RKO (cell line): ENCODE measurements around the gene RUFY1.
"Not testable (repeated sequence)": the region's sequence is repeated elsewhere in the genome, so short reads cannot be mapped to it uniquely, and the experiment has no call there.

Source experiments
- DNase-seq: peaks from one replicate; pipeline ENCODE4 v3.0.0-alpha.2; 2016; ENCODE audit warnings: low spot score

The RUFY1 gene, protein sequence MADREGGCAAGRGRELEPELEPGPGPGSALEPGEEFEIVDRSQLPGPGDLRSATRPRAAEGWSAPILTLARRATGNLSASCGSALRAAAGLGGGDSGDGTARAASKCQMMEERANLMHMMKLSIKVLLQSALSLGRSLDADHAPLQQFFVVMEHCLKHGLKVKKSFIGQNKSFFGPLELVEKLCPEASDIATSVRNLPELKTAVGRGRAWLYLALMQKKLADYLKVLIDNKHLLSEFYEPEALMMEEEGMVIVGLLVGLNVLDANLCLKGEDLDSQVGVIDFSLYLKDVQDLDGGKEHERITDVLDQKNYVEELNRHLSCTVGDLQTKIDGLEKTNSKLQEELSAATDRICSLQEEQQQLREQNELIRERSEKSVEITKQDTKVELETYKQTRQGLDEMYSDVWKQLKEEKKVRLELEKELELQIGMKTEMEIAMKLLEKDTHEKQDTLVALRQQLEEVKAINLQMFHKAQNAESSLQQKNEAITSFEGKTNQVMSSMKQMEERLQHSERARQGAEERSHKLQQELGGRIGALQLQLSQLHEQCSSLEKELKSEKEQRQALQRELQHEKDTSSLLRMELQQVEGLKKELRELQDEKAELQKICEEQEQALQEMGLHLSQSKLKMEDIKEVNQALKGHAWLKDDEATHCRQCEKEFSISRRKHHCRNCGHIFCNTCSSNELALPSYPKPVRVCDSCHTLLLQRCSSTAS

DNA sequence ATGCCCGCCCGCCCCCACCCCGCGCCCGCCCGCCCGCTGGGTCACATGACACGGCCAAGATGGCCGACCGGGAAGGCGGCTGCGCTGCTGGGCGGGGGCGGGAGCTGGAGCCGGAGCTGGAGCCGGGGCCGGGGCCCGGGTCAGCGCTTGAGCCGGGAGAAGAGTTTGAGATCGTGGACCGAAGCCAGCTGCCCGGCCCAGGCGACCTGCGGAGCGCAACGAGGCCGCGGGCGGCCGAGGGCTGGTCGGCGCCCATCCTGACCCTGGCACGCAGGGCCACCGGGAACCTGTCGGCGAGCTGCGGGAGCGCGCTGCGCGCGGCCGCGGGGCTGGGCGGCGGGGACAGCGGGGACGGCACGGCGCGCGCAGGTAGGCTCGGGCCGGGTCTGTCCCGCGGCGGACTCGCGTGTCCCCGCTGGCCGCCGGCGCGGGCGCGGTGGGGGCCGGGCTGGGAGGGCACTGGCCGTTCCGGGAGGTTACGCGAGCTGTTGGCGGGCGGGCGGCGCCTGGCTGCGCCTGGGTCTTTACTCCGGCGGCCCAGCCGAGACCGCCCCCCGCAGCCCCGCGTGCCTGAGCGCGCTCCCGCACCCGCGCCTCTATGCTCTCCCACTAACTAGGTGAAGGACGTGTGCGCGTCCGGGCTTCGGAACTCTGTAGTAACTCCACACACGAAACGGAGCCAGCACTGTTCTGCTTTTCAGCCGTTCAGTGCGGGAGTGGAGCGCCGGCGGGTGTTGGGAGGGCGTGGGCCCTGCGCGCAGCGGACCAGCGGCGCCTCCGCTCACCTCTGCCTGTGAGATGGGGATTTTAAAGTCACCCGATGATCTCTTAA lies at the start of gene RUFY1:
RUFY1 (plus strand) TSS at position 44 of the 832 bp plus-strand sequence; CDS start at position 60, 16 bp downstream.
- peak; percentile 80 for DNase-seq

GRCh38 chr5:179501997-179502396 lies 48.4 kb upstream of the RUFY1 start:
- DNase-seq = not testable (repeated sequence)

- not testable (repeated sequence) for DNase-seq
Measured at GRCh38 chr5:179502420-179502819, 47.9 kb upstream of the RUFY1 start.

DNA sequence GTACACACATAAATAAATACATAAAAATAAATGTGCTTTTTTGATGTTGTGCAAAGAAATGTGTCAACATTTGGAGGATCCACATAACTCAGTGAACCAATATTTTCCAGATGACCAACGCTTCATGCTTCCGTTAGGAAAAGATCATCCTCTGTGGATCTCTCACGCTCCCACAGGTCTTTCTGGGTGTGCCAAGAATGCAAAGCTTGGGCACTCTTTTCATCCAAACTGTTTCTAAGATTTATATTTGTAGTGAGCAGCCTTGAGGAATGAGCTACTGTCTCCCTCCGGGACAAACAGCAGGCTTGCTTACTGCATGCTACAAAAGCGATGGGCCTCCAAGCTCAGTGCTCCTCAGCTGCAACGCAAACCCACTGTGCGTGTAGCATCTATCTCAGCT lies 46.2 kb upstream of the RUFY1 start:
- no peak for DNase-seq

DNA sequence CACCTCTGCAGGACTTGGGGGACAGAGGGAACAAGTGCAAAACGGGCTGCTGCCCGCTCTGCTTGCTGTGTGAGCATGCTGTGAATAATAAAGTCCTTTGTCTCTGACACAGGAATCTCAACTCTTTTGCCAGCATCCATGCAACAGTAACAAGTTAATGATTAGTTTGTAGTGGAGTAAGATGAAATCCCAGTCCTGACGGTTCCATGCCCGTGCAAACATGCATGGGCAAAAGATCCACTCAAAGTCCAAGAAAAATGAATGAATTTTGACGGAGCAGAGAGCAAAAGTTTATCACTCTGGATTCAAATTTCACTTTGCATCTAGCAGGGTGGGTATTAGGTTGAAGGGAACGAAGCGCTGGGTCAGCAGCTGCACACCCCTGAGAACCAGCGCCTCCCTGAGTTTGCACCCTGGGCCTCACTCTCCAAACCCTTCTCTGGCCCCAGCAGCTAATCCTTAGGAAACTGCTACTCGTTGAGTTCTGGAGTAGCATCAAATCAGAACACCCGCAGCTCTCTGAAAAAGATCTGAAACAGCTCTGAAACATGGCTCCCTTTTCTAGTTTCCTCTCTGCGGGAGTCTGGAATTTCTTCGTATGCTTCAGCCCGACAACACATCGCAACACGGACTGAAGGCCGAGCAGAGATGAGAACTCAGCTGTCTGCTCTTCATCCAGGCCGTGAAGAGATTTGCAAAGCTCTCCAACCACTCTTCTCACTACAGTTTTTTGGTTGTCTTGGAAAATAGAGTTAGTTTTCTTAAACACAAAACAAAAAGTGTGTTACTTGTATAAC lies 45.6 kb upstream of the RUFY1 start:
- no peak for DNase-seq

GRCh38 chr5:179505636-179506261 lies 44.6 kb upstream of the RUFY1 start:
- DNase-seq = no peak

DNA sequence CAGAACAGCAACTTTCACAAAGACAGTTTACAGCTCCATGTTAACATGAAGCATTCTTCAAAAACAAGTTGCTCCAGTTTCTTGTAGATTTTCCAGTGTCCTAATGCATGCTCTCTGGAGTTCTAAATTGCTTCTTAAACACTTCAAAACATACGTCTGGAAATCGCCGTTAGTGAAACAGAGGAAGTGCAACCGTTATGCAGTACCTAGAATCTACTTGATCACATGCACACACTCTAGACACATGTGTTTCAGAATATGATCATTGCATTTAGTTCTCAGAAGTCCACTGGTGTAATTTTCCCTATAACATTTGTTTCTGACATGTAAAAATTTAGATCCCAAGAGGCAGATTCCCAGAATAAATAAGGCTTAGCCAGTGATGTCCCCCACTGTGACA lies 41.1 kb upstream of the RUFY1 start:
- no peak for DNase-seq

DNA sequence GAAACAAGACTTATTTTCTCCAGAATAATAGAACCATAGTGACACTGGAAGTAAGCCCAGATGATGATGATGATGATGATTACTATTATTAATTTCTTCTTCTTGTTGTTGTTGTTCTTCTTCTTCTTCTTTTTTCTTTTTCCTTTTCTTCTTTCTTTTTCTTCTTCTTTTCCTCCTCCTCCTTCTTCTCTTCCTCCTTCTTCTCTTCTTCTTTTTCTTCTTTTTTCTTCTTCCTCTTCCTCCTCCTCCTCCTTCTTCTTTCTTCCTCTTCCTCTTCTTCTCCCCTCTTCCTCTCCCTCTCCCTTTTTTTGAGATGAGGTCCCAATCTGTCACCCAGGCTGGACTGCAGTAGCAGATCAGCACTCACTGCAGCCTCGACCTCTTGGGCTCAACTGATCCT lies 40.5 kb upstream of the RUFY1 start:
- DNase-seq = no peak

DNA sequence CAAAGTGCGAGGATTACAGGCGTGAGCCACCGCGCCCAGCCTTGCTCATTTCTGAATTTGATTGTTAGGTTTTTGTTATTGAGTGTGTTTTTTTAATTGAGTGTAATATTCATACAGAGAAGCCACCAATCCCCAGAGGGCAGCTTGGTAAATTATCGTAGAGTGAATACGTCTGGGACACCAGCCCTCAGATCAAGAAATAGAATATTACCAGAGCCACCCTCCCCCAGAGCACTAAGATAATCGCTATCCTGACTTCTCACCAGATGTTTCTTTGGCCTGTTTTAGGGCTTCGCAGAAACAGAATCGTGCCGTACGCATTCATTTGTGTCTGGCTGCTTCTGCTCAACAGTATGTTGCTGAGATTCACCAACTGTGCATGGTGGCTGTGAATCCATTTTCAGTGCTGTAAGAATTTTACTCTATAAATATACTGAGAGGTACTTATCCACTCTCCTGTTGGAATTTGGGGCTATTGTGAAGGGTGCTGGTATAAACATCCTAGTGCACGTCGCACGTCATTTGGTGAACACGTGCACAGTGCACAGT lies 37.8 kb upstream of the RUFY1 start:
- DNase-seq = no peak

- not testable (repeated sequence) for DNase-seq
Measured at GRCh38 chr5:179515501-179515900, 34.9 kb upstream of the RUFY1 start.

- no peak for DNase-seq
Measured at GRCh38 chr5:179516221-179516620, 34.1 kb upstream of the RUFY1 start.

GRCh38 chr5:179517746-179518145 lies 32.6 kb upstream of the RUFY1 start:
- DNase-seq = not testable (repeated sequence)

DNA sequence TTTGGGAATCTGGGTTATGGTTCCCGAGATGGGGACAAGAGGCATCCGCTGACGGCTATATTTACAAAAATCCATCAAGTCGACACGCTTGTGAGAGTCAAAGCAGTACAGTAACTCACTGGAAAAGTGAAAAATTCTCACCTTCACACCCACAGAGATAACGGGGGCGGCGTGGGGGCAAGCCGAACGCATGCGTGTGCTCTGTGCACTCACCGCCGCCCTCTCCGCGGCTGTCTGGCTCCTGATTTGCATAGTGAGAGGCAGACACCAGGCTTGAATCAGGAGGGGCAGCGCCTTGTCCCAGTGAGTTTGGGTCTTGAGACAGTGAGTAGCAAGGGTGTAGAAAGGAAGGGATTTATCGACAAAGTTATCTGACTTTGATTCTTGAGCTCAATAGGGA lies 32.0 kb upstream of the RUFY1 start:
- DNase-seq = not testable (repeated sequence)

- DNase-seq = not testable (repeated sequence)
Measured at GRCh38 chr5:179519416-179520070, 30.8 kb upstream of the RUFY1 start.

DNA sequence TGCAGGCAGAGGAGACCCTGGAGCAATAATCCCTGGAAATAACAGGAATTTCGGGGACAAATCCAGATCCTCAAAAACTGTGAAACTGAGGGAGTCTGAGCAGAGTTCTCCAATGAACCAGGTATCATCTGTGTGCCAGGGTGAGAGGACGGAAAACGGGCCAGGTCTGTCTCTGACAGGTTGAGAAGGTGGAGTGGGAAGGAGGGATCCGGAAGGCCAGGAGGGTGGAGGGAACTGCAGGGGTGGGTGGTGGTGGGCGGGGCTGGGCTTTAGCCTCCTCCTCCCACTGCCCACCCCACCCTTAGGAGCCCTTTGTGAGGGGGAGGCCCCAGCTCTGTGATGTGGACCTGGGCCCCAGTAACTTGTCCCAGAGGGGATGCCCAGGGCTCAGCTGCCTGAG lies 28.2 kb upstream of the RUFY1 start:
- DNase-seq = not testable (repeated sequence)

- DNase-seq = no peak
Measured at GRCh38 chr5:179526978-179527377, 23.4 kb upstream of the RUFY1 start.

GRCh38 chr5:179530069-179530998 lies 20.0 kb upstream of the RUFY1 start:
- no peak for DNase-seq

DNA sequence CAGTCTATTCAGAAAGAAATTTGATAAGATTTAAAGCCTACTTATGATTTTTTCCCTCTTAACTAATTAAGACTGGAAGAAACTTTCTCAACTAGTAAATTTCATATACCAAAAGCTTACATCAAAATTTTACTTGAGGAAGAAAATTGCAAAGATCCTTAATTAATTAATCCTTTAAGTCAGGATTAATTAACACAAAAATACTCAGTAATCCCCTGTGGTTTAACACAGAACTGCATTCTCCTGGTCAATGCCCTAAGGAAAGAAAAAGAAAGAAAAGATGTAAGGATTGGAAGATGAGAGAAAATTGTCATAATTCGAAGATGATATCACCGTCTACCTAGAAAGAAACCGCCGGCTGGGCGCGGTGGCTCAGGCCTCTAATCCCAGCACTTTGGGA lies 17.3 kb upstream of the RUFY1 start:
- no peak for DNase-seq

- DNase-seq = no peak
Measured at GRCh38 chr5:179533907-179534306, 16.4 kb upstream of the RUFY1 start.
